ENCODE measurements around the gene RUNX1.

The RUNX1 gene

GRCh38 chr21:34825101-34825500, 224.0 kb downstream of the RUNX1 start:
- no peak overlapping the region for H3K4me3 ChIP-seq (replicated peaks; ENCODE audit: low read depth, low read length)
- no peak for DNase-seq (ENCODE audit: extremely low read depth, insufficient read length)
- no peak for TF ChIP-seq CTCF (IDR thresholded peaks at IDR 0.05; ENCODE audit: insufficient read depth, low read length, poor library complexity, severe bottlenecking)
- no peaks in the 10 kb centered on the region for H3K27me3 ChIP-seq (replicated peaks; ENCODE audit: control insufficient read depth, insufficient read depth, low read length)
- H3K36me3 ChIP-seq (ENCODE audit: control insufficient read depth, insufficient read depth, low read length) = no peaks in the 10 kb centered on the region

GRCh38 chr21:34824314-34824713, 224.8 kb downstream of the RUNX1 start:
- TF ChIP-seq CTCF (IDR thresholded peaks at IDR 0.05; ENCODE audit: insufficient read depth, low read length, poor library complexity, severe bottlenecking) = no peak
- Histone ChIP-seq H3K36me3 (ENCODE audit: control insufficient read depth, insufficient read depth, low read length) (no peaks in the 10 kb centered on the region), H3K27me3 (replicated peaks; ENCODE audit: control insufficient read depth, insufficient read depth, low read length) (no peaks in the 10 kb centered on the region), H3K4me3 (replicated peaks; ENCODE audit: low read depth, low read length) (no peak overlapping the region)
- DNase-seq (ENCODE audit: extremely low read depth, insufficient read length) = no peak

DNA sequence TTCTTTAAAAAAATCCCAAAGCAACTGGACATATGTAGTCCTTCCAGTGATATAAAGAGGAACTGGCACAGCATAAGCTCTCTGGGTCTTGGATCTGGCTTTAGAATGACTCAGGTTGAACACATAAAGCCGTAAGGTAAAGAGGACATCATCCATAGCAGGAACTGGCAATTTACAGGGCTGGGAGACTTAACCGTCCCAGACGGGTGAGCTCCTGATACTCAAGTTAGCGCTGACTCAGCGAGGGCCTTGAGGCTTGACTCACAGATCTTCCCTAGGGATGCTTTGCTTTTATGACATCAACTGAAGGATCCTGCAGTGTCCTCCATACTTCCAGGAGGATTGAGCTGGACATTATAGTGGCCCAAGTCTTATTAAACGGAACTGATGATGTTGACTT, 226.2 kb downstream of the RUNX1 start:
- H3K4me3 ChIP-seq (replicated peaks; ENCODE audit: low read depth, low read length) = no peak overlapping the region
- DNase-seq (ENCODE audit: extremely low read depth, insufficient read length) = no peak
- H3K36me3 ChIP-seq (ENCODE audit: control insufficient read depth, insufficient read depth, low read length) = no peaks in the 10 kb centered on the region
- TF ChIP-seq CTCF (IDR thresholded peaks at IDR 0.05; ENCODE audit: insufficient read depth, low read length, poor library complexity, severe bottlenecking) = no peak
- H3K27me3 ChIP-seq (replicated peaks; ENCODE audit: control insufficient read depth, insufficient read depth, low read length) = no peaks in the 10 kb centered on the region

GRCh38 chr21:34822168-34822567, 226.9 kb downstream of the RUNX1 start:
- TF ChIP-seq CTCF (IDR thresholded peaks at IDR 0.05; ENCODE audit: insufficient read depth, low read length, poor library complexity, severe bottlenecking) = no peak

DNA sequence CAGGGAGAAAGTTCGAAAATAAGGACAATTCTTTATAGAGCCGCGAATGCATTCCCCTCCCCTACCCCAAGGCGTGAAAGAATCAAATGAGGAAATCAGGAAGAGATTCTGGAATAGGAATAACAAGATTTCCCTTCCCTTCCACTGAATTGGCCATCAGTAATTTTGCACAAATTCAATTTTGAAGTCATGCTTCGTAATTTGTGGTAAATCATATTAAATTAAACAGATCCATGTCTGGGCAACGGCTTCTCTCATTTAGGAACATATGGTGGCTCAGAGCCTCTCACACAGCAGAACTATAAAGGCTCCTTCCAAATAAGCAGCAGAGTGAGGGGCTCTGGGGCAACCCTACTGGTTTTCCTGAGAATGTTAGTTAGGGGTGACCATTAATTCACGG, 227.4 kb downstream of the RUNX1 start:
- TF ChIP-seq CTCF (IDR thresholded peaks at IDR 0.05; ENCODE audit: insufficient read depth, low read length, poor library complexity, severe bottlenecking) = no peak
- Histone ChIP-seq H3K36me3 (ENCODE audit: control insufficient read depth, insufficient read depth, low read length) (no peaks in the 10 kb centered on the region), H3K27me3 (replicated peaks; ENCODE audit: control insufficient read depth, insufficient read depth, low read length) (no peaks in the 10 kb centered on the region), H3K4me3 (replicated peaks; ENCODE audit: low read depth, low read length) (no peak overlapping the region)
- no peak for DNase-seq (ENCODE audit: extremely low read depth, insufficient read length)

More at GRCh38 chr21:34822168-34822567, 226.9 kb downstream of the RUNX1 start:
- Histone ChIP-seq H3K4me3 (replicated peaks; ENCODE audit: low read depth, low read length) (no peak overlapping the region), H3K36me3 (ENCODE audit: control insufficient read depth, insufficient read depth, low read length) (no peaks in the 10 kb centered on the region), H3K27me3 (replicated peaks; ENCODE audit: control insufficient read depth, insufficient read depth, low read length) (no peaks in the 10 kb centered on the region)
- no peak for DNase-seq (ENCODE audit: extremely low read depth, insufficient read length)

- H3K36me3 ChIP-seq (ENCODE audit: control insufficient read depth, insufficient read depth, low read length) = no peaks in the 10 kb centered on the region; the same call in 1 of the 2 replicates
- DNase-seq (ENCODE audit: extremely low read depth, insufficient read length) = no peak
- no peak overlapping the region for H3K4me3 ChIP-seq (replicated peaks; ENCODE audit: low read depth, low read length)
- H3K27me3 ChIP-seq (replicated peaks; ENCODE audit: control insufficient read depth, insufficient read depth, low read length) = no peaks in the 10 kb centered on the region
- TF ChIP-seq CTCF (IDR thresholded peaks at IDR 0.05; ENCODE audit: insufficient read depth, low read length, poor library complexity, severe bottlenecking) = no peak
Observed at GRCh38 chr21:34820051-34820450, 229.1 kb downstream of the RUNX1 start.
